CD4-positive, alpha-beta T cell treated with Interleukin-17A for 1 hour (primary cell): ENCODE measurements around the gene MACO1.
"Not testable (repeated sequence)": the region's sequence is repeated elsewhere in the genome, so short reads cannot be mapped to it uniquely, and the experiment has no call there.

ENCODE experiments used
- DNase-seq: peaks from one replicate; pipeline ENCODE4 v3.0.0-alpha.2; 2020

The MACO1 gene

GRCh38 chr1:25425098-25426085, 5.3 kb upstream of the MACO1 start:
- no peak for DNase-seq

- DNase-seq: no peak
These were observed 3.0 kb upstream of the MACO1 start for GRCh38 chr1:25427696-25428095.

GRCh38 chr1:25428475-25429166, 2.1 kb upstream of the MACO1 start:
- DNase-seq: no peak

- no peak for DNase-seq
These were observed 527 bp downstream of the MACO1 start for GRCh38 chr1:25430967-25431881.

- no peak for DNase-seq
These were observed 1.4 kb downstream of the MACO1 start for GRCh38 chr1:25431955-25432719.

- DNase-seq: no peak
These were observed 2.2 kb downstream of the MACO1 start for GRCh38 chr1:25432749-25433388.

- DNase-seq: no peak
These were observed 2.9 kb downstream of the MACO1 start for GRCh38 chr1:25433389-25434186.

GRCh38 chr1:25435397-25436108, 4.9 kb downstream of the MACO1 start:
- peak; percentile 10 for DNase-seq

GRCh38 chr1:25437672-25438071, 7.0 kb downstream of the MACO1 start:
- DNase-seq: no peak

GRCh38 chr1:25439287-25439686, 8.6 kb downstream of the MACO1 start:
- no peak for DNase-seq

- no peak for DNase-seq
These were observed 11.5 kb downstream of the MACO1 start for GRCh38 chr1:25442178-25442577.

- no peak for DNase-seq
These were observed 12.5 kb downstream of the MACO1 start for GRCh38 chr1:25443030-25443699.

GRCh38 chr1:25444604-25445003, 13.9 kb downstream of the MACO1 start:
- not testable (repeated sequence) for DNase-seq

- DNase-seq: no peak
These were observed 15.4 kb downstream of the MACO1 start for GRCh38 chr1:25445993-25446538.

GRCh38 chr1:25447547-25447946, 16.9 kb downstream of the MACO1 start:
- DNase-seq: peak; percentile 22

GRCh38 chr1:25450891-25451290, 20.2 kb downstream of the MACO1 start:
- no peak for DNase-seq

- no peak for DNase-seq
These were observed 21.2 kb downstream of the MACO1 start for GRCh38 chr1:25451908-25452307.

- DNase-seq: no peak
These were observed 25.8 kb downstream of the MACO1 start for GRCh38 chr1:25456502-25456901.
